Measurements from ENCODE around the gene POLE. TPM values are rescaled to one million over a fixed set of nuclear protein-coding genes. Genes with fewer than 3 reads are reported as not detected.

Gene POLE
- total RNA-seq, 1 donor from 2014 or later, result 56.7 TPM

GRCh38 chr12:132675757-132676432, 11.2 kb downstream of the POLE start:
- H3K4me3 ChIP-seq, result no peak overlapping the region
- no peak overlapping the region for H3K27ac ChIP-seq
- no peaks in the 10 kb centered on the region for H3K4me1 ChIP-seq
- no peaks in the 10 kb centered on the region for H3K27me3 ChIP-seq
- H3K36me3 ChIP-seq, result peaks cover 0 to 59% of the 10 kb centered on the region in 2 donors
- TF ChIP-seq POLR2A (IDR thresholded peaks at IDR 0.05), result no peak
- TF ChIP-seq POLR2AphosphoS5 (IDR thresholded peaks at IDR 0.05; ENCODE audit: insufficient read depth in 1 of 2, low read depth in 1 of 2), result no peak
- TF ChIP-seq CTCF (IDR thresholded peaks at IDR 0.05), result no peak
- H3K9me3 ChIP-seq, result no peaks in the 10 kb centered on the region
- intact Hi-C loops (cut with DNase I), result no loop called here
- DNase-seq (ENCODE audit: extremely low spot score in 2 of 2), result no peak

GRCh38 chr12:132674561-132674960, 12.6 kb downstream of the POLE start:
- no peaks in the 10 kb centered on the region for H3K27me3 ChIP-seq
- H3K4me3 ChIP-seq, result no peak overlapping the region
- H3K9me3 ChIP-seq, result no peaks in the 10 kb centered on the region
- no peak for DNase-seq (ENCODE audit: extremely low spot score in 2 of 2)
- H3K36me3 ChIP-seq, result peaks cover 0 to 60% of the 10 kb centered on the region in 2 donors
- intact Hi-C loops (cut with DNase I), result no loop called here
- no peak overlapping the region for H3K27ac ChIP-seq
- TF ChIP-seq POLR2AphosphoS5 (IDR thresholded peaks at IDR 0.05; ENCODE audit: insufficient read depth in 1 of 2, low read depth in 1 of 2), result no peak
- no peak for TF ChIP-seq POLR2A (IDR thresholded peaks at IDR 0.05)
- no peak for TF ChIP-seq CTCF (IDR thresholded peaks at IDR 0.05)
- H3K4me1 ChIP-seq, result no peaks in the 10 kb centered on the region

GRCh38 chr12:132673288-132674179, 13.6 kb downstream of the POLE start:
- H3K4me1 ChIP-seq, result no peaks in the 10 kb centered on the region
- no peak overlapping the region for H3K27ac ChIP-seq
- DNase-seq (ENCODE audit: extremely low spot score in 2 of 2), result no peak
- H3K27me3 ChIP-seq, result no peaks in the 10 kb centered on the region
- intact Hi-C loops (cut with DNase I), result no loop called here
- no peak overlapping the region for H3K4me3 ChIP-seq
- H3K9me3 ChIP-seq, result no peaks in the 10 kb centered on the region
- TF ChIP-seq POLR2A (IDR thresholded peaks at IDR 0.05) (no peak), CTCF (IDR thresholded peaks at IDR 0.05) (no peak), POLR2AphosphoS5 (IDR thresholded peaks at IDR 0.05; ENCODE audit: insufficient read depth in 1 of 2, low read depth in 1 of 2) (no peak)
- peaks cover 0 to 69% of the 10 kb centered on the region in 2 donors for H3K36me3 ChIP-seq

- no peak overlapping the region for H3K4me3 ChIP-seq
- TF ChIP-seq POLR2AphosphoS5 (IDR thresholded peaks at IDR 0.05; ENCODE audit: insufficient read depth in 1 of 2, low read depth in 1 of 2) (no peak), POLR2A (IDR thresholded peaks at IDR 0.05) (no peak), CTCF (IDR thresholded peaks at IDR 0.05) (no peak)
- H3K27me3 ChIP-seq, result no peaks in the 10 kb centered on the region
- no peak overlapping the region for H3K27ac ChIP-seq
- no peaks in the 10 kb centered on the region for H3K4me1 ChIP-seq
- intact Hi-C loops (cut with DNase I), result no loop called here
- H3K9me3 ChIP-seq, result no peaks in the 10 kb centered on the region
- no peak for DNase-seq (ENCODE audit: extremely low spot score in 2 of 2)
- peaks cover under 1 to 68% of the 10 kb centered on the region in 2 donors for H3K36me3 ChIP-seq
Observed at GRCh38 chr12:132672678-132673077, 14.5 kb downstream of the POLE start.

Measured in vagina (tissue), 2 donors.